GM12878 (cell line): ENCODE data around the gene PHF2. TPM values are rescaled to one million over a fixed set of nuclear protein-coding genes. Genes with fewer than 3 reads are reported as not detected.

Source experiments
- ATAC-seq: fragments of 200-7000 bp; cut with Tn5 transposase; 3 replicates; pipeline ENCODE4 v1.9.1; 2020; ENCODE audit warnings: mild to moderate bottlenecking, moderate library complexity
- BruUV-seq: library from RNA; stranded (reverse); fragments of 400-500 nt; replicated peaks from 2 replicates; lab custom pipeline; 2021; lab: Mats Ljungman, UMichigan
- CTCF ChIA-PET: fragments of 300-600 bp; sonication (Branson Sonifier 250); formaldehyde crosslinking; extraction: SDS; loops from one replicate; lab custom pipeline; 2021; ENCODE audit warnings: inconsistent platforms; lab: Yijun Ruan, JAX
- POLR2A ChIA-PET: fragments of 350-600 bp; formaldehyde crosslinking; extraction: SDS; loops from one replicate; lab custom pipeline; 2021; ENCODE audit warnings: inconsistent platforms; lab: Charles Lee
- RAD21 ChIA-PET: fragments of 300-600 bp; sonication (Branson Sonifier 250); formaldehyde crosslinking; loops from one replicate; lab custom pipeline; 2023; ENCODE audit warnings: antibody characterized with exemption; ENCODE audit not compliant: unreplicated experiment; lab: Charles Lee
- SMC1A ChIA-PET: fragments of 300-600 bp; sonication (Branson Sonifier 250); formaldehyde crosslinking; loops from one replicate; lab custom pipeline; 2023; ENCODE audit not compliant: unreplicated experiment, uncharacterized antibody; lab: Charles Lee
- DNase-seq: peaks from one replicate; pipeline ENCODE4 v3.0.0-alpha.2; 2011; ENCODE audit warnings: low read depth, low spot score
- FAIRE-seq: peaks from 3 replicates; lab custom pipeline; 2011; peaks lifted over from hg19 to GRCh38; lab: Jason Lieb, UNC
- H2AFZ ChIP-seq: 2 replicates; pipeline ENCODE4 v1.6.0; 2011; ENCODE audit warnings: low read depth, low read length, control low read depth; ENCODE audit not compliant: control insufficient read depth
- H3K27ac ChIP-seq: 2 replicates; pipeline ENCODE4 v1.5.1; 2011; ENCODE audit warnings: control low read depth; ENCODE audit not compliant: control insufficient read depth, insufficient read depth
- H3K27me3 ChIP-seq, 2 experiments: replicated peaks in 1 of 2; 2 replicates each; pipeline versions ENCODE4 v1.6.0 to v1.6.1; 2011; ENCODE audit warnings: low read length in 1 of 2; ENCODE audit not compliant: control insufficient read depth in 2 of 2, insufficient read depth in 2 of 2
- H3K36me3 ChIP-seq, 2 experiments: 2 replicates each; pipeline ENCODE4 v1.5.1; 2011; ENCODE audit warnings: low read length in 1 of 2; ENCODE audit not compliant: control insufficient read depth in 2 of 2, insufficient read depth in 2 of 2
- H3K4me1 ChIP-seq: 2 replicates; pipeline ENCODE4 v1.6.1; 2011; ENCODE audit warnings: mild to moderate bottlenecking, low read length, moderate library complexity, mixed read lengths; ENCODE audit not compliant: control insufficient read depth, insufficient read depth
- H3K4me2 ChIP-seq: 2 replicates; pipeline ENCODE4 v1.6.0; 2011; ENCODE audit warnings: control low read depth; ENCODE audit not compliant: control insufficient read depth, insufficient read depth
- H3K4me3 ChIP-seq: fragments of 200-600 bp; sonication (generic); 2 replicates; pipeline ENCODE4 v1.5.1; 2016
- H3K79me2 ChIP-seq: 2 replicates; pipeline ENCODE4 v1.6.0; 2011; ENCODE audit warnings: low read length; ENCODE audit not compliant: control insufficient read depth, insufficient read depth
- H3K9ac ChIP-seq: 2 replicates; pipeline ENCODE4 v1.8.0; 2011; ENCODE audit warnings: low read length, control low read depth, mixed read lengths; ENCODE audit not compliant: control insufficient read depth, insufficient read depth
- H3K9me3 ChIP-seq: replicated peaks from 3 replicates; pipeline ENCODE4 v1.5.1; 2011; ENCODE audit warnings: mild to moderate bottlenecking, low read length; ENCODE audit not compliant: control insufficient read depth, insufficient read depth
- H4K20me1 ChIP-seq: 2 replicates; pipeline ENCODE4 v1.6.0; 2011; ENCODE audit not compliant: control insufficient read depth, insufficient read depth
- BMI1 ChIP-seq: fragments of 450-650 bp; IDR thresholded peaks from 2 replicates; pipeline ENCODE4 v1.6.1; 2016; ENCODE audit warnings: mild to moderate bottlenecking, moderate library complexity, borderline replicate concordance
- CHD2 ChIP-seq: IDR thresholded peaks from 2 replicates; pipeline ENCODE4 v1.6.1; 2011; ENCODE audit warnings: low read depth, low read length, improper control_type of control experiment, borderline replicate concordance
- EP300 ChIP-seq, 2 experiments: fragments of 150-350 bp in 1 of 2; IDR thresholded peaks; 2 replicates each; pipeline ENCODE4 v1.6.1; 2011 to 2012; ENCODE audit warnings: low read depth in 2 of 2, low read length in 2 of 2, borderline replicate concordance in 1 of 2, improper control_type of control experiment in 1 of 2, inconsistent platforms in 1 of 2; ENCODE audit not compliant: control insufficient read depth in 1 of 2
- ZNF274 ChIP-seq: IDR thresholded peaks from one replicate; pipeline ENCODE4 v1.8.0; 2011; ENCODE audit not compliant: insufficient read length, insufficient read depth
- WGBS: methylation state at CpG from one replicate; pipeline ENCODE4 v1.1.6; 2016; ENCODE audit warnings: low lambda C conversion rate; ENCODE audit not compliant: insufficient replicate concordance, insufficient coverage; ENCODE audit errors: missing lambda C conversion rate; 5-methylcytosine and 5-hydroxymethylcytosine counted together
- in situ Hi-C: fragments of 300-500 bp; cut with MboI; formaldehyde crosslinking; loops from 9 replicates; pipeline ENCODE4 v1.14.3; 2018; ENCODE audit warnings: mixed read lengths
- intact Hi-C: fragments of 100-400 bp; cut with micrococcal nuclease; formaldehyde crosslinking; loops from one replicate; pipeline ENCODE4 v1.14.2; 2022; ENCODE audit not compliant: unreplicated experiment
- polyA plus RNA-seq, 11 experiments: library from polyadenylated mRNA; depleted of rRNA in 4 of 11; unstranded in 6 of 11; stranded (reverse) in 5 of 11; fragments of >200 nt; fragmentation: Nextera tagmentation in 4 of 11; fragmentation: Illumina TruSeq in 1 of 11; extraction: Ambion mirVana in 4 of 11; extraction: Trizol in 1 of 11; gene quantifications; 1 replicate in 1 of 11; 2 replicates in 10 of 11; pipeline versions ENCODE4 v1.2.1 to v1.2.3, GENCODE V29; 2011 to 2016; ENCODE audit warnings: inconsistent platforms in 2 of 11, missing spikeins in 2 of 11, low read depth in 1 of 11
- total RNA-seq, 4 experiments: library from RNA; depleted of rRNA in 3 of 4; stranded (reverse); fragments of >200 nt in 3 of 4; fragmentation: Illumina TruSeq in 1 of 4; extraction: Trizol in 1 of 4; gene quantifications; 2 replicates each; pipeline versions ENCODE4 v1.2.1 to v1.2.3, GENCODE V29; 2013 to 2021
- TF ChIP-seq, protein P1 (sequence below): fragments of 450-650 bp; IDR thresholded peaks from 2 replicates; pipeline ENCODE4 v1.6.1; 2017; ENCODE audit warnings: antibody characterized with exemption, mild to moderate bottlenecking, moderate library complexity
- TF ChIP-seq, protein P2 (sequence below), 3 experiments: IDR thresholded peaks in 2 of 3; conservative IDR thresholded peaks in 1 of 3; 2 replicates each; pipeline ENCODE4 v1.5.1; 2011; ENCODE audit warnings: low read depth in 3 of 3, low read length in 3 of 3, mild to moderate bottlenecking in 3 of 3, control low read depth in 2 of 3, moderate library complexity in 2 of 3, inconsistent platforms in 1 of 3, mixed read lengths in 1 of 3; ENCODE audit not compliant: control insufficient read depth in 2 of 3, insufficient read depth in 1 of 3; ENCODE audit errors: extremely low read depth in 1 of 3

PHF2 gene
- total and polyA plus RNA-seq, 10 of the 15 experiments (the other 5 are each of a cell fraction or from before 2014, with no cell fraction given) = 0.34 to 13.3 (median 5.5) TPM

DNA sequence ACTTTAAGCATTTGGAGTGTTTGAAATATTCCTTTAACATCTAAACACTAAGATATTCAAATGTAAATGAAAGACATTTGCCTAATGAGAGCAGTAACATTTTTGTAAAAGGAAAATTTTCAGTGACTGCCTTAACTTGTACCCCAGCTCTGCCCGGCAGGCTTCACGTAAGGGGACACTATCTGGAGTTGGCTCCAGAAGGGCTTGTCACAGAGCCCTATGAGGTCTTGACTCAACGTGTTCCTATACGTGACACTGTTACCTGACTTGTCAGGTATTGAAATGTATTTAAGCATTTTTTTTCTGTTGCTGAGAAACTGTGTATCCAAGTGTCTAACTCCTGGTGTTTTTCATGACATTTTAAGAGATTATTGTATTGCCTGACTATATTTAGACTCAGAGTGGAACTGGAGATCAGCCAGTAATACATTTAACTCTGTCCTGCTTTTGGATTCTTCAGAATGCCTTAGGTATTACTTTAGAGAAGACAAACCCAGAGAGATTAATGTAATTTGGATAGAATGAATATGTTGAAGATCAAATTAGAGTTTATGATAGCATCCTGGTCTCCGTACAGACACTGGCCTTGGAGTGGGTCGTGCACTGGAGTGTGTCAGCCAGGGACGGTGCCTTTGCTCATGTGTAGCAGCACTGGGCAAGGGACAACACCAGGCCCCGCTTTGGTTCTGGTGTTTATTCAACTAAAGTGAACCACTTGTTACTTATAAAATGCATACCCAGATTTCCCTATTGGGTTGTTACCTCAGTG lies 34.6 kb upstream of the PHF2 start:
- intact Hi-C loops (no loop called here), in situ Hi-C loops (no loop called here)
- SMC1A ChIA-PET = no interaction called here
- POLR2A ChIA-PET = no interaction called here
- H3K4me1 ChIP-seq = no peaks in the 10 kb centered on the region
- H3K9ac ChIP-seq = no peak overlapping the region
- H3K4me3 ChIP-seq = no peak overlapping the region
- no peak overlapping the region for H3K4me2 ChIP-seq
- no peaks in the 10 kb centered on the region for H4K20me1 ChIP-seq
- TF ChIP-seq, protein P1, sequence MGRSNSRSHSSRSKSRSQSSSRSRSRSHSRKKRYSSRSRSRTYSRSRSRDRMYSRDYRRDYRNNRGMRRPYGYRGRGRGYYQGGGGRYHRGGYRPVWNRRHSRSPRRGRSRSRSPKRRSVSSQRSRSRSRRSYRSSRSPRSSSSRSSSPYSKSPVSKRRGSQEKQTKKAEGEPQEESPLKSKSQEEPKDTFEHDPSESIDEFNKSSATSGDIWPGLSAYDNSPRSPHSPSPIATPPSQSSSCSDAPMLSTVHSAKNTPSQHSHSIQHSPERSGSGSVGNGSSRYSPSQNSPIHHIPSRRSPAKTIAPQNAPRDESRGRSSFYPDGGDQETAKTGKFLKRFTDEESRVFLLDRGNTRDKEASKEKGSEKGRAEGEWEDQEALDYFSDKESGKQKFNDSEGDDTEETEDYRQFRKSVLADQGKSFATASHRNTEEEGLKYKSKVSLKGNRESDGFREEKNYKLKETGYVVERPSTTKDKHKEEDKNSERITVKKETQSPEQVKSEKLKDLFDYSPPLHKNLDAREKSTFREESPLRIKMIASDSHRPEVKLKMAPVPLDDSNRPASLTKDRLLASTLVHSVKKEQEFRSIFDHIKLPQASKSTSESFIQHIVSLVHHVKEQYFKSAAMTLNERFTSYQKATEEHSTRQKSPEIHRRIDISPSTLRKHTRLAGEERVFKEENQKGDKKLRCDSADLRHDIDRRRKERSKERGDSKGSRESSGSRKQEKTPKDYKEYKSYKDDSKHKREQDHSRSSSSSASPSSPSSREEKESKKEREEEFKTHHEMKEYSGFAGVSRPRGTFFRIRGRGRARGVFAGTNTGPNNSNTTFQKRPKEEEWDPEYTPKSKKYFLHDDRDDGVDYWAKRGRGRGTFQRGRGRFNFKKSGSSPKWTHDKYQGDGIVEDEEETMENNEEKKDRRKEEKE = no peak
- TF ChIP-seq ZNF274 (no peak), BMI1 (no peak), CHD2 (no peak), EP300 (IDR thresholded peaks at IDR 0.05; ENCODE audit: borderline replicate concordance in 1 of 2, control insufficient read depth in 1 of 2, low read depth in 2 of 2, low read length in 2 of 2) (no peak)
- TF ChIP-seq, protein P2, sequence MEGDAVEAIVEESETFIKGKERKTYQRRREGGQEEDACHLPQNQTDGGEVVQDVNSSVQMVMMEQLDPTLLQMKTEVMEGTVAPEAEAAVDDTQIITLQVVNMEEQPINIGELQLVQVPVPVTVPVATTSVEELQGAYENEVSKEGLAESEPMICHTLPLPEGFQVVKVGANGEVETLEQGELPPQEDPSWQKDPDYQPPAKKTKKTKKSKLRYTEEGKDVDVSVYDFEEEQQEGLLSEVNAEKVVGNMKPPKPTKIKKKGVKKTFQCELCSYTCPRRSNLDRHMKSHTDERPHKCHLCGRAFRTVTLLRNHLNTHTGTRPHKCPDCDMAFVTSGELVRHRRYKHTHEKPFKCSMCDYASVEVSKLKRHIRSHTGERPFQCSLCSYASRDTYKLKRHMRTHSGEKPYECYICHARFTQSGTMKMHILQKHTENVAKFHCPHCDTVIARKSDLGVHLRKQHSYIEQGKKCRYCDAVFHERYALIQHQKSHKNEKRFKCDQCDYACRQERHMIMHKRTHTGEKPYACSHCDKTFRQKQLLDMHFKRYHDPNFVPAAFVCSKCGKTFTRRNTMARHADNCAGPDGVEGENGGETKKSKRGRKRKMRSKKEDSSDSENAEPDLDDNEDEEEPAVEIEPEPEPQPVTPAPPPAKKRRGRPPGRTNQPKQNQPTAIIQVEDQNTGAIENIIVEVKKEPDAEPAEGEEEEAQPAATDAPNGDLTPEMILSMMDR (IDR thresholded peaks at IDR 0.05 in 2 of 3, conservative IDR thresholded peaks at IDR 0.05 in 1 of 3; ENCODE audit: control insufficient read depth in 2 of 3, extremely low read depth in 1 of 3, insufficient read depth in 1 of 3, low read depth in 3 of 3, low read length in 3 of 3) = no peak
- no peak overlapping the region for H2AFZ ChIP-seq
- no peak for DNase-seq
- peaks cover 14 to 27% of the 10 kb centered on the region in 2 experiments; a peak in 3 of 4 replicates for H3K36me3 ChIP-seq
- WGBS = 83% methylated on average over 8 of the region's 8 CpGs
- no peak for ATAC-seq
- FAIRE-seq = no peak
- CTCF ChIA-PET = no interaction called here
- no peak overlapping the region for H3K27ac ChIP-seq
- H3K79me2 ChIP-seq = no peaks in the 10 kb centered on the region; the same call in 1 of the 2 replicates
- BruUV-seq = no TSS peak
- no peaks in the 10 kb centered on the region for H3K9me3 ChIP-seq
- H3K27me3 ChIP-seq = no peaks in the 10 kb centered on the region
- RAD21 ChIA-PET = no interaction called here
